22Rv1 (cell line): ENCODE results near the gene RHEBL1.

ENCODE experiments used
- CTCF ChIP-seq: fragments of 450-650 bp; IDR thresholded peaks from 2 replicates; pipeline ENCODE4 v1.5.1; 2017; ENCODE audit warnings: mild to moderate bottlenecking
- ZFX ChIP-seq: fragments of 450-650 bp; IDR thresholded peaks from 2 replicates; pipeline ENCODE4 v1.6.1; 2017; ENCODE audit warnings: antibody characterized with exemption, borderline replicate concordance

- TF ChIP-seq CTCF = no peak
- TF ChIP-seq ZFX = no peak
These were observed 25.1 kb downstream of the RHEBL1 start for GRCh38 chr12:49044660-49045059.
